Eye (tissue), 1 donor: ENCODE measurements around the gene ANXA9.

ENCODE experiments used
- DNase-seq: peaks from one replicate; pipeline ENCODE4 v3.0.0-alpha.2; 2015

The ANXA9 gene

GRCh38 chr1:150981805-150982712, at the start of gene ANXA9:
Gene ANXA9, plus strand, starts transcription at chr1:150982292. Its CDS starts 814 bp downstream, at chr1:150983106.
- DNase-seq = no peak

- no peak for DNase-seq
Measured at GRCh38 chr1:150944856-150945255, 37.2 kb upstream of the ANXA9 start.

GRCh38 chr1:150954708-150955107, 27.4 kb upstream of the ANXA9 start:
- no peak for DNase-seq

GRCh38 chr1:150955280-150955679, 26.8 kb upstream of the ANXA9 start:
- no peak for DNase-seq

GRCh38 chr1:150957666-150958065, 24.4 kb upstream of the ANXA9 start:
- DNase-seq = no peak

GRCh38 chr1:150960646-150961045, 21.4 kb upstream of the ANXA9 start:
- no peak for DNase-seq

- DNase-seq = no peak
Measured at GRCh38 chr1:150961756-150962155, 20.3 kb upstream of the ANXA9 start.

- DNase-seq = no peak
Measured at GRCh38 chr1:150963321-150964163, 18.6 kb upstream of the ANXA9 start.

- DNase-seq = no peak
Measured at GRCh38 chr1:150964164-150964489, 18.0 kb upstream of the ANXA9 start.

GRCh38 chr1:150965605-150966004, 16.5 kb upstream of the ANXA9 start:
- no peak for DNase-seq

GRCh38 chr1:150966011-150966410, 16.1 kb upstream of the ANXA9 start:
- no peak for DNase-seq

GRCh38 chr1:150967936-150968335, 14.2 kb upstream of the ANXA9 start:
- DNase-seq = no peak

GRCh38 chr1:150968491-150968890, 13.6 kb upstream of the ANXA9 start:
- DNase-seq = no peak

GRCh38 chr1:150969626-150970025, 12.5 kb upstream of the ANXA9 start:
- DNase-seq = no peak

GRCh38 chr1:150970808-150971582, 11.1 kb upstream of the ANXA9 start:
- peak; percentile 44 for DNase-seq

- peak; percentile 31 for DNase-seq
Measured at GRCh38 chr1:150971583-150972416, 10.3 kb upstream of the ANXA9 start.

- no peak for DNase-seq
Measured at GRCh38 chr1:150972417-150972940, 9.6 kb upstream of the ANXA9 start.

GRCh38 chr1:150973258-150973835, 8.7 kb upstream of the ANXA9 start:
- DNase-seq = no peak

- DNase-seq = peak; percentile 71
Measured at GRCh38 chr1:150973836-150974579, 8.1 kb upstream of the ANXA9 start.

- DNase-seq = peak; percentile 90
Measured at GRCh38 chr1:150974580-150975478, 7.3 kb upstream of the ANXA9 start, which contains the start of gene CERS2. Gene CERS2, minus strand, starts transcription at chr1:150974835. Its CDS starts 5,745 bp downstream, at chr1:150969090.
